ENCODE measurements around the gene LRRC8E.
A peak's percentile ranks its signal among the peaks of the same experiment; 100 is the strongest.

Gene LRRC8E

GRCh38 chr19:7900401-7900870, 12.1 kb downstream of the LRRC8E start:
- no peak for DNase-seq (ENCODE audit: low read depth)
- no peak overlapping the region for H3K4me3 ChIP-seq (ENCODE audit: low read depth, low read length)
- TF ChIP-seq CTCF (IDR thresholded peaks at IDR 0.05; ENCODE audit: insufficient read depth, low read depth, low read length, missing control alignments) = no peak

DNA sequence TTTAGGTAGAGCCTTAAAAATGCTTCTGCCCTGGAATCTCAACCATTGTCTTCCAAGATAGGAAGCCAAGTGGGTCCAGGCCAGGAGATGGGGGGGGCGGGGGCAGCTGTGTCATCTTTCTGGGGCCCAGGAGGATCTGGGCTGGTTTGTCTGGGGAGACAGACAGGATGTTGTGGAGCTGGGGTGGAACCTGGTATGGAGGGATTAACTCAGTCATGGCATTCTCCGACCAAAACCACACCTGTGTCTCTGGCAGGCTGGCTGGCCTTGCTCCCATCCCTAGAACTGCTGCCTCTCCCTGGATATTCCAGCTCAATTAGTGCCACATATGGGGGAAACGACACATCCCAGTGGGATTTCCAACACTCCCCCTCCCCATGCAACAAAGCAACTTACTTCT, 12.6 kb downstream of the LRRC8E start:
- DNase-seq (ENCODE audit: low read depth) = no peak
- H3K4me3 ChIP-seq (ENCODE audit: low read depth, low read length) = no peak overlapping the region

GRCh38 chr19:7901337-7901736, 13.0 kb downstream of the LRRC8E start:
- H3K4me3 ChIP-seq (ENCODE audit: low read depth, low read length) = no peak overlapping the region
- no peak for DNase-seq (ENCODE audit: low read depth)
- TF ChIP-seq CTCF (IDR thresholded peaks at IDR 0.05; ENCODE audit: insufficient read depth, low read depth, low read length, missing control alignments) = no peak

More for the DNA sequence above, 12.6 kb downstream of the LRRC8E start:
- no peak for TF ChIP-seq CTCF (IDR thresholded peaks at IDR 0.05; ENCODE audit: insufficient read depth, low read depth, low read length, missing control alignments)

DNA sequence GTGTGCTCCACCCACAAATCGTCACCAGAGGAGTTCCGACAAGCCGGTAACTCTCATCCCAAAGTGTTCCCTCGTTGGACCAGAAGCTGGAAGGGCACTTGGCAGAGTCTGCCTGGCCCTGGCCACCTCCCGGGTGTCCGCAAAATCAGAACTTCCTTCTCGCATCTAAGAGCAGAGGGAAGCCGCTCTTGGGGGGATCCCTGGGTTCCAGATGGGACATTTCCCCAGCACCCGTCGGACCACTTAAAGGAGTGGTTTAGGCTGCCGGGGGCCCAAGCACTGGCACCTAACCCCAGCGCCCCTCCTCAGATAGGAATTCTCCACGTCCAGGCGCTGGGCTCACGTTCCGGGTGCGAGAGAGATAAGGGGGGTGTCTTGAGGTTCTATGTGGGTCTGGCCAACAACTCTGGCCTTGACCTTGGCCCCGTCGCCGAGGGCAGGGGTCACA, 14.5 kb downstream of the LRRC8E start:
- H3K4me3 ChIP-seq (ENCODE audit: low read depth, low read length) = peak overlapping the region; percentile 75
- no peak for TF ChIP-seq CTCF (IDR thresholded peaks at IDR 0.05; ENCODE audit: insufficient read depth, low read depth, low read length, missing control alignments)
- no peak for DNase-seq (ENCODE audit: low read depth)

DNA sequence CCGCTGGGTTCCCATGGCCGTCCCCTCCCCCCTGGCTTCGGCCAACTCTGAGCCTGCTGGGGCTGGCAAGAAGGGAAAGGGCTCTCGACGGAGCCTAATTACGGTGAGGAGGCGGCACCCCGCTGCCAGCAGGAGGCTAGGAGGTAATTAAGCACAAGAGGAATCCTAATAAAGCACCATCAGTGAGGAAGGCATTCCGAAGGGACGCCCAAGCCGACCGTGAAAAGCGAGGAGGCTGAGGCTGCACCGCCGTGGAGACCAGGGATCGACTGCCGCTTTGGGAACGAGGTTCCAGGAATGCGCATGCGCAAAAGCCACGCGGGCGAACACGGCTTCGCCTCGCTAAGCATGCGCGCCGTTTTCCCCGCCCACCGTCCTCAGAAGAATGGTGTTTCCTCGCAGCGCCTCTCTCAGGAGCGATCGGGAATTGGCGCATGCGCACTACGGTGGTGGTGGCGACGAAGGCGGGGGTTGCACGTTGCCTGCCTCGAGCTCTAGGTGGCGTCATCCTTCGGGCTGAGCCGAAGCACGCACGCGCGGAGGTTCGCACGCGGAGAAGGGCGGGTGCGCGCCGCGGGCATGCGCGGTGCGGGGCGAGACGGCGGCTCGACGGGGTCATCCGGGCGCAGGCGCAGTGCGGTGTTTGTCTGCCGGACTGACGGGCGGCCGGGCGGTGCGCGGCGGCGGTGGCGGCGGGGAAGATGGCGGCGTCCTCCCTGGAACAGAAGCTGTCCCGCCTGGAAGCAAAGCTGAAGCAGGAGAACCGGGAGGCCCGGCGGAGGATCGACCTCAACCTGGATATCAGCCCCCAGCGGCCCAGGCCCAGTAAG, 15.1 kb downstream of the LRRC8E start, which contains the start of gene MAP2K7:
MAP2K7 (plus strand) TSS at position 634 of the 830 bp plus-strand sequence; CDS start at position 702, 68 bp downstream.
- peak; percentile 100 for DNase-seq (ENCODE audit: low read depth)

More for the DNA sequence above, 15.1 kb downstream of the LRRC8E start, which contains the start of gene MAP2K7:
- peak; percentile 59 for TF ChIP-seq CTCF (IDR thresholded peaks at IDR 0.05; ENCODE audit: insufficient read depth, low read depth, low read length, missing control alignments)
- peak within 1 kb of the TSS; percentile 76 for H3K4me3 ChIP-seq (ENCODE audit: low read depth, low read length)
